Loucy (cell line): ENCODE measurements around the gene WWTR1.
A peak's percentile ranks its signal among the peaks of the same experiment; 100 is the strongest.

Experiments
- H2AFZ ChIP-seq: fragments of 200-600 bp; sonication (generic); 2 replicates; pipeline ENCODE4 v1.6.0; 2016; ENCODE audit warnings: antibody characterized with exemption, mild to moderate bottlenecking, low read length, moderate library complexity
- H3F3A ChIP-seq: fragments of 200-600 bp; 2 replicates; pipeline ENCODE4 v1.6.0; 2016; ENCODE audit warnings: antibody characterized with exemption, low read depth, mild to moderate bottlenecking
- H3K27me3 ChIP-seq: fragments of 200-600 bp; sonication (generic); 2 replicates; pipeline ENCODE4 v1.6.1; 2014; ENCODE audit warnings: low read length, mild to moderate bottlenecking; ENCODE audit not compliant: insufficient read depth, poor library complexity, severe bottlenecking
- H3K36me3 ChIP-seq: fragments of 200-600 bp; sonication (generic); 2 replicates; pipeline ENCODE4 v1.6.1; 2016; ENCODE audit warnings: low read length; ENCODE audit not compliant: insufficient read depth
- H3K4me1 ChIP-seq: fragments of 200-600 bp; sonication (generic); 2 replicates; pipeline ENCODE4 v1.5.1; 2014; ENCODE audit warnings: low read length, mild to moderate bottlenecking; ENCODE audit not compliant: insufficient read depth, poor library complexity, severe bottlenecking
- H3K4me2 ChIP-seq: fragments of 200-600 bp; sonication (generic); 2 replicates; pipeline ENCODE4 v1.6.0; 2014; ENCODE audit warnings: antibody characterized with exemption, low read length, low read depth, mild to moderate bottlenecking; ENCODE audit not compliant: poor library complexity, severe bottlenecking
- H3K4me3 ChIP-seq: fragments of 200-600 bp; sonication (generic); 2 replicates; pipeline ENCODE4 v1.5.1; 2014; ENCODE audit warnings: low read length, mild to moderate bottlenecking, mixed read lengths; ENCODE audit not compliant: poor library complexity, severe bottlenecking
- H3K79me2 ChIP-seq: fragments of 200-600 bp; sonication (generic); 2 replicates; pipeline ENCODE4 v1.6.1; 2014; ENCODE audit warnings: low read length; ENCODE audit not compliant: insufficient read depth
- H3K9ac ChIP-seq: fragments of 200-600 bp; sonication (generic); 2 replicates; pipeline ENCODE4 v1.6.0; 2014; ENCODE audit warnings: mild to moderate bottlenecking, low read depth, low read length, moderate library complexity; ENCODE audit not compliant: poor library complexity, severe bottlenecking
- H3K9me2 ChIP-seq: fragments of 200-600 bp; sonication (generic); replicated peaks from 2 replicates; pipeline ENCODE4 v1.6.1; 2016; ENCODE audit warnings: low read depth, low read length, mixed read lengths
- H3K9me3 ChIP-seq: fragments of 200-600 bp; sonication (generic); 2 replicates; pipeline ENCODE4 v1.6.1; 2014; ENCODE audit warnings: mild to moderate bottlenecking, antibody characterized with exemption, low read length, low read depth; ENCODE audit not compliant: insufficient read depth
- H4K20me1 ChIP-seq: fragments of 200-600 bp; sonication (generic); 2 replicates; pipeline ENCODE4 v1.6.0; 2014; ENCODE audit warnings: antibody characterized with exemption, low read length, mild to moderate bottlenecking; ENCODE audit not compliant: insufficient read depth, poor library complexity, severe bottlenecking
- CTCF ChIP-seq: fragments of 200-600 bp; sonication (generic); conservative IDR thresholded peaks from 2 replicates; pipeline ENCODE4 v1.5.1; 2014; ENCODE audit warnings: mild to moderate bottlenecking, antibody characterized with exemption, low read length
- EZH2phosphoT487 ChIP-seq: fragments of 200-600 bp; IDR thresholded peaks from 2 replicates; pipeline ENCODE4 v1.6.1; 2018; ENCODE audit warnings: antibody characterized with exemption, mild to moderate bottlenecking, moderate library complexity, borderline replicate concordance

WWTR1 gene

GRCh38 chr3:149480326-149481017, 177.4 kb downstream of the WWTR1 start:
- no peaks in the 10 kb centered on the region for H3K9me3 ChIP-seq
- no peaks in the 10 kb centered on the region for H3K27me3 ChIP-seq
- H3F3A ChIP-seq: no peaks in the 10 kb centered on the region
- H3K79me2 ChIP-seq: no peaks in the 10 kb centered on the region
- no peak overlapping the region for H3K4me2 ChIP-seq
- TF ChIP-seq CTCF: peak; percentile 95
- no peak for TF ChIP-seq EZH2phosphoT487
- no peaks in the 10 kb centered on the region for H3K36me3 ChIP-seq
- no peaks in the 10 kb centered on the region for H4K20me1 ChIP-seq
- H2AFZ ChIP-seq: no peak overlapping the region
- no peak overlapping the region for H3K4me3 ChIP-seq
- no peak overlapping the region for H3K9ac ChIP-seq
- H3K9me2 ChIP-seq: no peaks in the 10 kb centered on the region
- no peaks in the 10 kb centered on the region for H3K4me1 ChIP-seq

- Histone ChIP-seq H3K9ac (no peak overlapping the region), H3F3A (no peaks in the 10 kb centered on the region), H3K9me3 (no peaks in the 10 kb centered on the region), H2AFZ (peak overlapping the region; percentile 29; the same call in 1 of the 2 replicates), H3K4me1 (no peaks in the 10 kb centered on the region), H3K27me3 (no peaks in the 10 kb centered on the region), H4K20me1 (no peaks in the 10 kb centered on the region), H3K4me2 (no peak overlapping the region), H3K4me3 (no peak overlapping the region), H3K36me3 (no peaks in the 10 kb centered on the region), H3K9me2 (no peaks in the 10 kb centered on the region), H3K79me2 (no peaks in the 10 kb centered on the region)
- TF ChIP-seq EZH2phosphoT487: no peak
- no peak for TF ChIP-seq CTCF
Observed at GRCh38 chr3:149479621-149480325, 178.1 kb downstream of the WWTR1 start.

- Histone ChIP-seq H3K4me3 (no peak overlapping the region), H3K9me3 (no peaks in the 10 kb centered on the region), H3K79me2 (no peaks in the 10 kb centered on the region), H4K20me1 (no peaks in the 10 kb centered on the region), H3F3A (no peaks in the 10 kb centered on the region), H3K9ac (no peak overlapping the region), H2AFZ (no peak overlapping the region), H3K27me3 (no peaks in the 10 kb centered on the region), H3K9me2 (no peaks in the 10 kb centered on the region), H3K4me1 (peaks cover 7% of the 10 kb centered on the region), H3K4me2 (no peak overlapping the region), H3K36me3 (no peaks in the 10 kb centered on the region)
- no peak for TF ChIP-seq CTCF
- no peak for TF ChIP-seq EZH2phosphoT487
Observed at GRCh38 chr3:149476225-149476624, 181.6 kb downstream of the WWTR1 start.
